HG03342 (cell line): ENCODE measurements around the gene VPS35.
"Not testable (repeated sequence)": the region's sequence is repeated elsewhere in the genome, so short reads cannot be mapped to it uniquely, and the experiment has no call there.

ENCODE experiments used
- ATAC-seq: cut with Tn5 transposase; IDR thresholded peaks from one replicate; pipeline ENCODE4 v1.9.1; 2021; ENCODE audit warnings: mild to moderate bottlenecking, moderate library complexity; ENCODE audit not compliant: unreplicated experiment

Gene VPS35

GRCh38 chr16:46713634-46714033 lies 24.7 kb upstream of the VPS35 start:
- ATAC-seq, result no peak

- ATAC-seq, result no peak
Measured at GRCh38 chr16:46712911-46713310, 23.9 kb upstream of the VPS35 start.

- no peak for ATAC-seq
Measured at GRCh38 chr16:46711106-46712058, 22.4 kb upstream of the VPS35 start.

GRCh38 chr16:46709469-46710005 lies 20.6 kb upstream of the VPS35 start:
- ATAC-seq, result no peak

GRCh38 chr16:46706642-46707041 lies 17.7 kb upstream of the VPS35 start:
- no peak for ATAC-seq

- ATAC-seq, result no peak
Measured at GRCh38 chr16:46702030-46702429, 13.1 kb upstream of the VPS35 start.

GRCh38 chr16:46701615-46702014 lies 12.6 kb upstream of the VPS35 start:
- ATAC-seq, result no peak

GRCh38 chr16:46700048-46700447 lies 11.1 kb upstream of the VPS35 start:
- ATAC-seq, result no peak

- ATAC-seq, result no peak
Measured at GRCh38 chr16:46696957-46697356, 8.0 kb upstream of the VPS35 start.

GRCh38 chr16:46695937-46696336 lies 7.0 kb upstream of the VPS35 start:
- ATAC-seq, result no peak

GRCh38 chr16:46693598-46693997 lies 4.6 kb upstream of the VPS35 start:
- ATAC-seq, result no peak

- no peak for ATAC-seq
Measured at GRCh38 chr16:46691726-46692125, 2.7 kb upstream of the VPS35 start.

GRCh38 chr16:46690281-46691178 lies 1.6 kb upstream of the VPS35 start:
- no peak for ATAC-seq

GRCh38 chr16:46689365-46690280 lies 645 bp upstream of the VPS35 start, which contains the start of gene ORC6:
Gene ORC6 (plus strand): TSS chr16:46689659. CDS start chr16:46689706, 47 bp downstream.
- peak; percentile 72 for ATAC-seq

GRCh38 chr16:46688101-46688653 lies 801 bp downstream of the VPS35 start:
- no peak for ATAC-seq

- no peak for ATAC-seq
Measured at GRCh38 chr16:46687486-46687885, 1.5 kb downstream of the VPS35 start.

GRCh38 chr16:46686815-46687473 lies 2.0 kb downstream of the VPS35 start:
- ATAC-seq, result no peak

GRCh38 chr16:46681867-46682266 lies 7.1 kb downstream of the VPS35 start:
- not testable (repeated sequence) for ATAC-seq

- not testable (repeated sequence) for ATAC-seq
Measured at GRCh38 chr16:46677943-46678342, 11.0 kb downstream of the VPS35 start.
